Neural cell (in vitro differentiated cells): Measurements from ENCODE around the gene P2RX3. TPM values are rescaled to one million over a fixed set of nuclear protein-coding genes. Genes with fewer than 3 reads are reported as not detected.

Source experiments
- H2AFZ ChIP-seq: fragments of 200-600, 300-800 bp; sonication (generic), shearing (Covaris generic); 2 replicates; pipeline ENCODE4 v1.6.0; 2014; ENCODE audit warnings: low read depth, mild to moderate bottlenecking, antibody characterized with exemption, low read length, moderate library complexity
- H3F3A ChIP-seq: fragments of 200-600 bp; shearing (Covaris generic); 2 replicates; pipeline ENCODE4 v1.6.1; 2016; ENCODE audit warnings: mild to moderate bottlenecking, moderate library complexity, mixed read lengths, antibody characterized with exemption, low read length; ENCODE audit not compliant: insufficient read depth, poor library complexity, severe bottlenecking
- H3K27ac ChIP-seq: fragments of 200-600, 300-800 bp; sonication (generic), shearing (Covaris generic); 2 replicates; pipeline ENCODE4 v1.5.1; 2014; ENCODE audit warnings: mild to moderate bottlenecking, low read length, moderate library complexity
- H3K27me3 ChIP-seq: fragments of 300-800, 200-600 bp; sonication (generic), shearing (Covaris generic); 2 replicates; pipeline ENCODE4 v1.6.0; 2014; ENCODE audit warnings: mild to moderate bottlenecking, low read depth, low read length, moderate library complexity; ENCODE audit not compliant: insufficient read depth
- H3K36me3 ChIP-seq: fragments of 300-800, 200-600 bp; sonication (generic), shearing (Covaris generic); 2 replicates; pipeline ENCODE4 v1.5.1; 2014; ENCODE audit warnings: mild to moderate bottlenecking, antibody characterized with exemption, low read length, moderate library complexity; ENCODE audit not compliant: insufficient read depth
- H3K4me2 ChIP-seq: fragments of 300-800, 200-600 bp; sonication (generic), shearing (Covaris generic); 2 replicates; pipeline ENCODE4 v1.6.0; 2014; ENCODE audit warnings: mild to moderate bottlenecking, low read length
- H3K4me3 ChIP-seq: fragments of 300-800, 200-600 bp; sonication (generic), shearing (Covaris generic); 2 replicates; pipeline ENCODE4 v1.5.1; 2014; ENCODE audit warnings: mild to moderate bottlenecking, low read length, moderate library complexity
- H3K79me2 ChIP-seq: fragments of 200-600 bp; shearing (Covaris generic); replicated peaks from 2 replicates; pipeline ENCODE4 v1.6.0; 2014; ENCODE audit warnings: mild to moderate bottlenecking, low read length, moderate library complexity; ENCODE audit not compliant: insufficient read depth
- H3K9ac ChIP-seq: fragments of 300-800, 200-600 bp; sonication (generic), shearing (Covaris generic); 2 replicates; pipeline ENCODE4 v1.6.1; 2016; ENCODE audit warnings: mild to moderate bottlenecking, low read length, mixed read lengths
- H3K9me2 ChIP-seq: fragments of 200-600 bp; shearing (Covaris generic); 2 replicates; pipeline ENCODE4 v1.6.1; 2016; ENCODE audit warnings: mild to moderate bottlenecking, low read length, mixed read lengths; ENCODE audit not compliant: insufficient read depth
- H3K9me3 ChIP-seq: fragments of 200-600, 300-800 bp; sonication (generic), shearing (Covaris generic); 2 replicates; pipeline ENCODE4 v1.6.1; 2016; ENCODE audit warnings: mild to moderate bottlenecking, mixed run types, low read length, moderate library complexity, mixed read lengths
- H4K20me1 ChIP-seq: fragments of 200-600 bp; shearing (Covaris generic); 2 replicates; pipeline ENCODE4 v1.6.1; 2016; ENCODE audit warnings: mild to moderate bottlenecking, mixed run types; ENCODE audit not compliant: insufficient read depth
- EP300 ChIP-seq: fragments of 450-650 bp; conservative IDR thresholded peaks from 2 replicates; pipeline ENCODE4 v1.6.1; 2014; ENCODE audit warnings: antibody characterized with exemption, mild to moderate bottlenecking, moderate library complexity; ENCODE audit not compliant: poor library complexity, severe bottlenecking
- EZH2 ChIP-seq: fragments of 200-600, 300-800 bp; shearing (Covaris generic), sonication (generic); IDR thresholded peaks from 2 replicates; pipeline ENCODE4 v1.6.1; 2014; ENCODE audit warnings: antibody characterized with exemption, low read length, borderline replicate concordance, mild to moderate bottlenecking; ENCODE audit not compliant: insufficient read depth, poor library complexity, severe bottlenecking
- MXI1 ChIP-seq: fragments of 450-650 bp; conservative IDR thresholded peaks from 2 replicates; pipeline ENCODE4 v1.6.1; 2014; ENCODE audit warnings: antibody characterized with exemption, mild to moderate bottlenecking; ENCODE audit not compliant: poor library complexity, severe bottlenecking
- POLR2AphosphoS5 ChIP-seq: IDR thresholded peaks from 2 replicates; pipeline ENCODE4 v1.6.1; 2012
- RAD21 ChIP-seq: fragments of 450-650 bp; conservative IDR thresholded peaks from 2 replicates; pipeline ENCODE4 v1.6.1; 2014; ENCODE audit warnings: antibody characterized with exemption, mild to moderate bottlenecking, moderate library complexity
- SMC3 ChIP-seq: fragments of 450-650 bp; conservative IDR thresholded peaks from 2 replicates; pipeline ENCODE4 v1.6.1; 2014; ENCODE audit warnings: antibody characterized with exemption, mild to moderate bottlenecking, moderate library complexity; ENCODE audit not compliant: poor library complexity
- TAF1 ChIP-seq: IDR thresholded peaks from 2 replicates; pipeline ENCODE4 v1.6.1; 2012; ENCODE audit warnings: low read depth
- polyA plus RNA-seq: library from polyadenylated mRNA; depleted of rRNA; stranded (reverse); fragments of >200 nt; gene quantifications from 2 replicates; pipeline ENCODE4 v1.2.3, GENCODE V29; 2014
- TF ChIP-seq, protein P1 (sequence below): IDR thresholded peaks from 2 replicates; pipeline ENCODE4 v1.6.1; 2012; ENCODE audit warnings: borderline replicate concordance
- TF ChIP-seq, protein P2 (sequence below): fragments of 450-650 bp; IDR thresholded peaks from 2 replicates; pipeline ENCODE4 v1.5.1; 2014; ENCODE audit warnings: antibody characterized with exemption, mild to moderate bottlenecking, moderate library complexity; ENCODE audit not compliant: poor library complexity, severe bottlenecking

The P2RX3 gene
- polyA plus RNA-seq, 1 donor from 2014 or later = not detected

GRCh38 chr11:57387289-57388030 is 49.3 kb downstream of the P2RX3 start:
- H3K9me2 ChIP-seq = no peaks in the 10 kb centered on the region
- no peak for TF ChIP-seq SMC3
- no peak for TF ChIP-seq TAF1
- TF ChIP-seq EZH2 = no peak
- H3K4me2 ChIP-seq = no peak overlapping the region

DNA sequence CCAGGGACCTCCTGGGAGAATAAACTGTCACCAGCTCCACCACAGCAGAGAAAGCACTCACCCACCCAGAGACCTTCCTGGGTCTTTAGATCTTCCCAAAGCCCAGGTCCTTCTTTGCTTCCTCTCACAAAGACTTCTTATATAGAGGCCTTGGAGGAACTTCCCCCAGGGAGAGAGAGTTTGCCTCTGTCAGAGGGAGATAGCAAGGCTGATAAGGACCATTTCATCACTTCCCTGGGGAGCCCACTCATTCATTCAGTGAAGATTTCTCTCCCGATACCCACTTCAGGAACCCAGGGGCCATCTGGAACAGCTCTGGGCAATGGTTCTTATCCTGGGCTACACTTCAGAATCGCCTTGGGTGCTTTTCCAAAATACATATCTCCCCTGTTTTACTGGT is 52.4 kb downstream of the P2RX3 start, which contains the start of gene PRG2:
PRG2 (minus strand) TSS at position 116 of the 400 bp plus-strand sequence. CDS start 706 bp downstream, outside the sequence.
- Histone ChIP-seq H3F3A (no peaks in the 10 kb centered on the region), H3K9ac (no peak within 1 kb of the TSS), H3K4me3 (no peak within 1 kb of the TSS), H3K4me2 (no peak within 1 kb of the TSS), H4K20me1 (no peaks in the 10 kb centered on the region), H3K27me3 (no peaks in the 10 kb centered on the region), H3K9me2 (no peaks in the 10 kb centered on the region), H3K79me2 (no peaks in the 10 kb centered on the region), H3K36me3 (no peaks in the 10 kb centered on the region), H2AFZ (no peak within 1 kb of the TSS), H3K27ac (no peak within 1 kb of the TSS), H3K9me3 (no peaks in the 10 kb centered on the region)
- TF ChIP-seq EP300 (no peak), RAD21 (no peak), EZH2 (no peak), MXI1 (no peak), SMC3 (no peak), TAF1 (no peak), POLR2AphosphoS5 (no peak)
- TF ChIP-seq, protein P1, sequence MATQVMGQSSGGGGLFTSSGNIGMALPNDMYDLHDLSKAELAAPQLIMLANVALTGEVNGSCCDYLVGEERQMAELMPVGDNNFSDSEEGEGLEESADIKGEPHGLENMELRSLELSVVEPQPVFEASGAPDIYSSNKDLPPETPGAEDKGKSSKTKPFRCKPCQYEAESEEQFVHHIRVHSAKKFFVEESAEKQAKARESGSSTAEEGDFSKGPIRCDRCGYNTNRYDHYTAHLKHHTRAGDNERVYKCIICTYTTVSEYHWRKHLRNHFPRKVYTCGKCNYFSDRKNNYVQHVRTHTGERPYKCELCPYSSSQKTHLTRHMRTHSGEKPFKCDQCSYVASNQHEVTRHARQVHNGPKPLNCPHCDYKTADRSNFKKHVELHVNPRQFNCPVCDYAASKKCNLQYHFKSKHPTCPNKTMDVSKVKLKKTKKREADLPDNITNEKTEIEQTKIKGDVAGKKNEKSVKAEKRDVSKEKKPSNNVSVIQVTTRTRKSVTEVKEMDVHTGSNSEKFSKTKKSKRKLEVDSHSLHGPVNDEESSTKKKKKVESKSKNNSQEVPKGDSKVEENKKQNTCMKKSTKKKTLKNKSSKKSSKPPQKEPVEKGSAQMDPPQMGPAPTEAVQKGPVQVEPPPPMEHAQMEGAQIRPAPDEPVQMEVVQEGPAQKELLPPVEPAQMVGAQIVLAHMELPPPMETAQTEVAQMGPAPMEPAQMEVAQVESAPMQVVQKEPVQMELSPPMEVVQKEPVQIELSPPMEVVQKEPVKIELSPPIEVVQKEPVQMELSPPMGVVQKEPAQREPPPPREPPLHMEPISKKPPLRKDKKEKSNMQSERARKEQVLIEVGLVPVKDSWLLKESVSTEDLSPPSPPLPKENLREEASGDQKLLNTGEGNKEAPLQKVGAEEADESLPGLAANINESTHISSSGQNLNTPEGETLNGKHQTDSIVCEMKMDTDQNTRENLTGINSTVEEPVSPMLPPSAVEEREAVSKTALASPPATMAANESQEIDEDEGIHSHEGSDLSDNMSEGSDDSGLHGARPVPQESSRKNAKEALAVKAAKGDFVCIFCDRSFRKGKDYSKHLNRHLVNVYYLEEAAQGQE = no peak
- TF ChIP-seq, protein P2, sequence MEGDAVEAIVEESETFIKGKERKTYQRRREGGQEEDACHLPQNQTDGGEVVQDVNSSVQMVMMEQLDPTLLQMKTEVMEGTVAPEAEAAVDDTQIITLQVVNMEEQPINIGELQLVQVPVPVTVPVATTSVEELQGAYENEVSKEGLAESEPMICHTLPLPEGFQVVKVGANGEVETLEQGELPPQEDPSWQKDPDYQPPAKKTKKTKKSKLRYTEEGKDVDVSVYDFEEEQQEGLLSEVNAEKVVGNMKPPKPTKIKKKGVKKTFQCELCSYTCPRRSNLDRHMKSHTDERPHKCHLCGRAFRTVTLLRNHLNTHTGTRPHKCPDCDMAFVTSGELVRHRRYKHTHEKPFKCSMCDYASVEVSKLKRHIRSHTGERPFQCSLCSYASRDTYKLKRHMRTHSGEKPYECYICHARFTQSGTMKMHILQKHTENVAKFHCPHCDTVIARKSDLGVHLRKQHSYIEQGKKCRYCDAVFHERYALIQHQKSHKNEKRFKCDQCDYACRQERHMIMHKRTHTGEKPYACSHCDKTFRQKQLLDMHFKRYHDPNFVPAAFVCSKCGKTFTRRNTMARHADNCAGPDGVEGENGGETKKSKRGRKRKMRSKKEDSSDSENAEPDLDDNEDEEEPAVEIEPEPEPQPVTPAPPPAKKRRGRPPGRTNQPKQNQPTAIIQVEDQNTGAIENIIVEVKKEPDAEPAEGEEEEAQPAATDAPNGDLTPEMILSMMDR = no peak

More at GRCh38 chr11:57387289-57388030, 49.3 kb downstream of the P2RX3 start:
- Histone ChIP-seq H3K27me3 (no peaks in the 10 kb centered on the region), H3K79me2 (no peaks in the 10 kb centered on the region), H3K9ac (no peak overlapping the region), H2AFZ (no peak overlapping the region), H3F3A (no peaks in the 10 kb centered on the region), H3K4me3 (no peak overlapping the region), H4K20me1 (no peaks in the 10 kb centered on the region), H3K9me3 (no peaks in the 10 kb centered on the region), H3K27ac (no peak overlapping the region), H3K36me3 (no peaks in the 10 kb centered on the region)
